Measurements from ENCODE around the gene MIA2. TPM values are rescaled to one million over a fixed set of nuclear protein-coding genes. Genes with fewer than 3 reads are reported as not detected.

MIA2 gene
- total RNA-seq, 1 experiment from 2014 or later, result 11.8 TPM

DNA sequence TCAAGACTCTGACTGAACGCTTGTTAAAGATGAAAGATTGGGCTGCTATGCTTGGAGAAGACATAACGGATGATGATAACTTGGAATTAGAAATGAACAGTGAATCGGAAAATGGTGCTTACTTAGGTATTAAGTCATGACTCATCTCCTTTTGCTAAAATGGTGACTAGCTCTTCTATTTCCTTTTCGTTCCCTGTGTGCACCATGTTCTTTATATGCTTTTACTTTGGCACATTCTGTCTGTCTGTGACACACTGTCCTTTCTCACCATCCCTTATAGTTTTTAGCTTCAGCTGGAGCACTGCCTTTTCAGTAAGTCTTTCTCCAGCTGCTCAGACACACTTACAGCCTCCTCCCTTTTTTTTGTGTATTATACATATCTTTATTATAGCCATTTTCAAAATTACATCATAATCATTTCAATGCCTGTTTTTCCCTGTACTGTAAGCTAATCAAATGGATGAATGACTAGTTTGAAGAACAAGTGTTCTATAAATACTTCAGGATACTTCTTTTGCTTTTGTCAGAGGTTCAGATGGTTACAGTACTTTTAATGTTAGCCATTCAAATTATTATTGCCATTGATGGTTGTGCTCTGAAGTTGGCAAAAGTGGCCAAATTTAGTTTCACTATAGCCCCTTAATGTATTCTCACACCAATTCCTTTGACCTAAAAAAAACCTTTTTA lies 68.6 kb downstream of the MIA2 start:
- DNase-seq (peak; percentile 3), ATAC-seq (no peak; the same call in 1 of the 2 replicates)
- peaks cover 14% of the 10 kb centered on the region for H3K36me3 ChIP-seq (ENCODE audit: low read depth, low read length)
- intact Hi-C loops (cut with micrococcal nuclease), result no loop called here
- no peaks in the 10 kb centered on the region for H3K79me2 ChIP-seq (ENCODE audit: low read length)
- H3K4me1 ChIP-seq (ENCODE audit: insufficient read depth, low read length), result no peaks in the 10 kb centered on the region; the same call in 1 of the 2 replicates
- no peak overlapping the region for H3K9ac ChIP-seq (ENCODE audit: low read length)
- H3K4me2 ChIP-seq (ENCODE audit: low read length), result no peak overlapping the region
- no peaks in the 10 kb centered on the region for H3K27me3 ChIP-seq (ENCODE audit: low read length)
- no peaks in the 10 kb centered on the region for H3F3A ChIP-seq (ENCODE audit: low read length, unreplicated experiment)
- POLR2A ChIA-PET (ENCODE audit: unreplicated experiment), result interaction anchor here (0.6 kb wide), 1 partner anchor 132 kb away, joined by 3 read pairs; the partner anchor contains the start of gene TRAPPC6B
- H3K27ac ChIP-seq (ENCODE audit: low read length), result no peak overlapping the region
- no peak overlapping the region for H3K4me3 ChIP-seq (ENCODE audit: low read length)
- CTCF ChIA-PET, result no interaction called here
- TF ChIP-seq EZH2phosphoT487 (IDR thresholded peaks at IDR 0.05; ENCODE audit: borderline replicate concordance, low read length), result no peak
- no peak for TF ChIP-seq EZH2 (IDR thresholded peaks at IDR 0.05; ENCODE audit: low read length, unreplicated experiment)
- TF ChIP-seq, protein P1, sequence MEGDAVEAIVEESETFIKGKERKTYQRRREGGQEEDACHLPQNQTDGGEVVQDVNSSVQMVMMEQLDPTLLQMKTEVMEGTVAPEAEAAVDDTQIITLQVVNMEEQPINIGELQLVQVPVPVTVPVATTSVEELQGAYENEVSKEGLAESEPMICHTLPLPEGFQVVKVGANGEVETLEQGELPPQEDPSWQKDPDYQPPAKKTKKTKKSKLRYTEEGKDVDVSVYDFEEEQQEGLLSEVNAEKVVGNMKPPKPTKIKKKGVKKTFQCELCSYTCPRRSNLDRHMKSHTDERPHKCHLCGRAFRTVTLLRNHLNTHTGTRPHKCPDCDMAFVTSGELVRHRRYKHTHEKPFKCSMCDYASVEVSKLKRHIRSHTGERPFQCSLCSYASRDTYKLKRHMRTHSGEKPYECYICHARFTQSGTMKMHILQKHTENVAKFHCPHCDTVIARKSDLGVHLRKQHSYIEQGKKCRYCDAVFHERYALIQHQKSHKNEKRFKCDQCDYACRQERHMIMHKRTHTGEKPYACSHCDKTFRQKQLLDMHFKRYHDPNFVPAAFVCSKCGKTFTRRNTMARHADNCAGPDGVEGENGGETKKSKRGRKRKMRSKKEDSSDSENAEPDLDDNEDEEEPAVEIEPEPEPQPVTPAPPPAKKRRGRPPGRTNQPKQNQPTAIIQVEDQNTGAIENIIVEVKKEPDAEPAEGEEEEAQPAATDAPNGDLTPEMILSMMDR (conservative IDR thresholded peaks at IDR 0.05; ENCODE audit: low read depth, low read length), result no peak
- no peaks in the 10 kb centered on the region for H4K20me1 ChIP-seq (ENCODE audit: low read length)
- no TSS peak for BruUV-seq (replicated peaks)
- H2AFZ ChIP-seq (ENCODE audit: low read length), result 0 out of 2 replicates have a peak overlapping the region, but pooled peaks have one; percentile 9
- H3K9me2 ChIP-seq (replicated peaks; ENCODE audit: low read length), result no peaks in the 10 kb centered on the region
- H3K9me3 ChIP-seq (ENCODE audit: low read length), result no peaks in the 10 kb centered on the region

DNA sequence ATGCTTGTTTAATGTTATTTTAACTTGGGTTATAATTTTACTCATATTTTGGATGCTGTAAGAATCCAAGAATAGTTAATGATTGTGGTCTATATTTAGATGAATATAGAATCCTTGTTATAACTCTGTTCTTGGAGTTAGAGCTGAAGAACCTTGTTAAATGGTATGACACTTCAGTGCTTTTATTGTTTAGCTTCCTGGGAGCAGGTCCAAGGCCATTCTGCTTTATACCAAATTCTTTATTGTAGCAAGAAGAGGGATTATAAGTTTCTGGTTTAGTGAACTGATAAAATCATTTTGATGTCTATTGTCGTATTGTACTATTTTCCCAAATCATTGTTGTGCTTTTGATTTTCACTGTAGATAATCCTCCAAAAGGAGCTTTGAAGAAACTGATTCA lies 69.4 kb downstream of the MIA2 start:
- Histone ChIP-seq H3K36me3 (ENCODE audit: low read depth, low read length) (peaks cover 14% of the 10 kb centered on the region), H3F3A (ENCODE audit: low read length, unreplicated experiment) (no peaks in the 10 kb centered on the region), H3K27me3 (ENCODE audit: low read length) (no peaks in the 10 kb centered on the region), H3K4me1 (ENCODE audit: insufficient read depth, low read length) (no peaks in the 10 kb centered on the region; the same call in 1 of the 2 replicates), H3K27ac (ENCODE audit: low read length) (no peak overlapping the region), H3K9me2 (replicated peaks; ENCODE audit: low read length) (no peaks in the 10 kb centered on the region), H3K9ac (ENCODE audit: low read length) (no peak overlapping the region), H3K4me3 (ENCODE audit: low read length) (no peak overlapping the region), H3K9me3 (ENCODE audit: low read length) (no peaks in the 10 kb centered on the region), H3K79me2 (ENCODE audit: low read length) (no peaks in the 10 kb centered on the region), H2AFZ (ENCODE audit: low read length) (no peak overlapping the region), H4K20me1 (ENCODE audit: low read length) (no peaks in the 10 kb centered on the region), H3K4me2 (ENCODE audit: low read length) (no peak overlapping the region)
- ATAC-seq (peak; percentile 54; the same call in 1 of the 2 replicates), DNase-seq (no peak)
- intact Hi-C loops (cut with micrococcal nuclease), result no loop called here
- ChIA-PET POLR2A (ENCODE audit: unreplicated experiment) (no interaction called here), CTCF (no interaction called here)
- no TSS peak for BruUV-seq (replicated peaks)
- no peak for TF ChIP-seq EZH2phosphoT487 (IDR thresholded peaks at IDR 0.05; ENCODE audit: borderline replicate concordance, low read length)

DNA sequence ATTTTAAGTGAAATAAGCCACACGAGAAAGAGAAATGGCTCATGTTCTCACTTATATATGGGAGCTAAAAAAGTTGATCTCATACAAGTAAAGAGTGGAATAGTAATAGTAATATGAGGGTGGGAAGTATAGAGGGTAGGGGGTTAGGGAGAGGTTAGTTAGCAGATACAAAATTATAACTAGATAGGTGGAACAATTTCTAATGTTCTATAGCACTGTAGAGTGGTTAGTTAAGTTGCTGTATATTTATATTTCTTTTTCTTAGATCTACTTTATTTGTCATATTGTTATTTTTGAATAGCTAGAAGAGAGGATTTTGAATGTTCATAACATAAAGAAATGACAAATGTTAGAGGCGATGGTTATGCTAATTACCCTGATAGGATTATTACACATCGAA lies 74.1 kb downstream of the MIA2 start:
- no peaks in the 10 kb centered on the region for H3K4me1 ChIP-seq (ENCODE audit: insufficient read depth, low read length)
- no peak overlapping the region for H3K4me3 ChIP-seq (ENCODE audit: low read length)
- no TSS peak for BruUV-seq (replicated peaks)
- H3K9me2 ChIP-seq (replicated peaks; ENCODE audit: low read length), result no peaks in the 10 kb centered on the region
- H3K27ac ChIP-seq (ENCODE audit: low read length), result no peak overlapping the region
- ChIA-PET CTCF (no interaction called here), POLR2A (ENCODE audit: unreplicated experiment) (no interaction called here)
- no peak for ATAC-seq
- H3K9me3 ChIP-seq (ENCODE audit: low read length), result no peaks in the 10 kb centered on the region
- DNase-seq, result no peak
- no peaks in the 10 kb centered on the region for H3K27me3 ChIP-seq (ENCODE audit: low read length)
- no peak overlapping the region for H3K4me2 ChIP-seq (ENCODE audit: low read length)
- TF ChIP-seq EZH2phosphoT487 (IDR thresholded peaks at IDR 0.05; ENCODE audit: borderline replicate concordance, low read length) (no peak), EZH2 (IDR thresholded peaks at IDR 0.05; ENCODE audit: low read length, unreplicated experiment) (no peak)
- TF ChIP-seq, protein P1 (conservative IDR thresholded peaks at IDR 0.05; ENCODE audit: low read depth, low read length), result no peak
- H3K79me2 ChIP-seq (ENCODE audit: low read length), result no peaks in the 10 kb centered on the region
- no peak overlapping the region for H2AFZ ChIP-seq (ENCODE audit: low read length)
- no peaks in the 10 kb centered on the region for H3F3A ChIP-seq (ENCODE audit: low read length, unreplicated experiment)
- intact Hi-C loops (cut with micrococcal nuclease), result no loop called here
- H4K20me1 ChIP-seq (ENCODE audit: low read length), result no peaks in the 10 kb centered on the region
- H3K9ac ChIP-seq (ENCODE audit: low read length), result no peak overlapping the region
- H3K36me3 ChIP-seq (ENCODE audit: low read depth, low read length), result peaks cover 3% of the 10 kb centered on the region; the same call in 1 of the 2 replicates

All from PC-3 (cell line).